Fibroblast of pulmonary artery (primary cell): ENCODE data around the gene SYNE1.
"Not testable (repeated sequence)": the region's sequence is repeated elsewhere in the genome, so short reads cannot be mapped to it uniquely, and the experiment has no call there.

ENCODE experiments used
- DNase-seq: peaks from one replicate; pipeline ENCODE4 v3.0.0-alpha.2; 2010; ENCODE audit warnings: low read depth
- H3K4me3 ChIP-seq: replicated peaks from 2 replicates; pipeline ENCODE4 v1.5.1; 2011; ENCODE audit warnings: low read depth, mild to moderate bottlenecking, control low read depth, low read length, moderate library complexity
- CTCF ChIP-seq: IDR thresholded peaks from 2 replicates; pipeline ENCODE4 v1.5.1; 2011; ENCODE audit warnings: mild to moderate bottlenecking, control low read depth, low read length, inconsistent platforms; ENCODE audit errors: missing control alignments

The SYNE1 gene

DNA sequence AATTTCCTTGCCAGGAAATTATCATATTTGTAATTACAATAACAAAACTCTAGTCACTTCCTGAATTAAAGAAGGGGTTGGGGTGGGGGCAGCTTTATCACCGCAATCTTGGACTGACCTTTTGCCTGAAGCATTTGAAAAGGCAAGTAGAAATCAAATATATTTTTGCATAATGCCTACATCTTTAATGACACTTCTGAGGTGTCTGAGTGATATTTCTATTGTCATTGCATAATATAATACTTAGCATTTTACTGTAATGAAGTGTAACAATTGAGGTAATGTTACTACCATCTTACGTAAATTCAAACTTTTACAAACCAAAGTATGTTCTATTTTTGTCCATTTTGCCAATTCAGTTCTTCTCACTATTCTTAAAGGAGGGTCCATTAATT is 65.2 kb downstream of the SYNE1 start:
- no peak overlapping the region for H3K4me3 ChIP-seq
- DNase-seq = no peak
- no peak for TF ChIP-seq CTCF

GRCh38 chr6:152571089-152571488 is 66.1 kb downstream of the SYNE1 start:
- no peak for TF ChIP-seq CTCF
- no peak overlapping the region for H3K4me3 ChIP-seq
- peak; percentile 70 for DNase-seq

GRCh38 chr6:152566103-152566875 is 70.9 kb downstream of the SYNE1 start:
- H3K4me3 ChIP-seq = no peak overlapping the region
- peak; percentile 73 for DNase-seq
- no peak for TF ChIP-seq CTCF

GRCh38 chr6:152563177-152563576 is 74.0 kb downstream of the SYNE1 start:
- H3K4me3 ChIP-seq = no peak overlapping the region
- DNase-seq = no peak
- TF ChIP-seq CTCF = no peak

GRCh38 chr6:152558798-152559197 is 78.4 kb downstream of the SYNE1 start:
- DNase-seq, H3K4me3 ChIP-seq: not testable (repeated sequence)

- no peak overlapping the region for H3K4me3 ChIP-seq
- TF ChIP-seq CTCF = no peak
- DNase-seq = no peak
Measured at GRCh38 chr6:152557502-152557901, 79.7 kb downstream of the SYNE1 start.

GRCh38 chr6:152554851-152555250 is 82.3 kb downstream of the SYNE1 start:
- no peak for DNase-seq
- no peak for TF ChIP-seq CTCF
- no peak overlapping the region for H3K4me3 ChIP-seq
